ENCODE measurements around the gene WDR7. TPM values are rescaled to one million over a fixed set of nuclear protein-coding genes. Genes with fewer than 3 reads are reported as not detected.

Gene WDR7
- total RNA-seq, 1 experiment from 2014 or later: 11.5 TPM

- RAD21 ChIA-PET (ENCODE audit: low non-redundant PET in 1 of 2, low total read pairs in 2 of 2, uncharacterized antibody in 2 of 2, unreplicated experiment in 2 of 2): no interaction called here
- no peak overlapping the region for H3K4me3 ChIP-seq (replicated peaks in 1 of 2; ENCODE audit: low read depth in 1 of 2, low read length in 2 of 2)
- H3K4me1 ChIP-seq (ENCODE audit: control insufficient read depth in 1 of 2, insufficient read depth in 2 of 2, low read length in 2 of 2): no peaks in the 10 kb centered on the region
- H4K20me1 ChIP-seq (ENCODE audit: insufficient read depth): no peaks in the 10 kb centered on the region; the same call in 1 of the 2 replicates
- DNase-seq (ENCODE audit: low read depth, low spot score) (no peak), ATAC-seq (no peak)
- no peaks in the 10 kb centered on the region for H3K27me3 ChIP-seq (ENCODE audit: insufficient read depth, low read length)
- no peak overlapping the region for H3K4me2 ChIP-seq (ENCODE audit: low read length)
- no TSS peak for BruUV-seq (replicated peaks)
- H2AFZ ChIP-seq (ENCODE audit: low read depth, low read length, poor library complexity, severe bottlenecking): no peak overlapping the region
- no peaks in the 10 kb centered on the region for H3K9me3 ChIP-seq (ENCODE audit: control insufficient read depth in 1 of 2, insufficient read depth in 1 of 2, low read depth in 1 of 2, low read length in 2 of 2)
- intact Hi-C loops (cut with micrococcal nuclease): no loop called here
- POLR2A ChIA-PET: no interaction called here
- H3K9ac ChIP-seq (ENCODE audit: low read length): no peak overlapping the region
- H3K79me2 ChIP-seq (ENCODE audit: insufficient read depth, low read length): no peaks in the 10 kb centered on the region
- H3K36me3 ChIP-seq (ENCODE audit: control insufficient read depth in 1 of 2, insufficient read depth in 2 of 2, low read length in 2 of 2): no peaks in the 10 kb centered on the region
- CTCF ChIA-PET: no interaction called here
- H3K27ac ChIP-seq (ENCODE audit: low read depth, low read length): no peak overlapping the region
- no peak for TF ChIP-seq EGR1 (IDR thresholded peaks at IDR 0.05; ENCODE audit: low read depth)
- no peak for TF ChIP-seq EZH2 (IDR thresholded peaks at IDR 0.05)
- no peak for TF ChIP-seq CBX3 (IDR thresholded peaks at IDR 0.05; ENCODE audit: low read depth)
- TF ChIP-seq, protein P1, sequence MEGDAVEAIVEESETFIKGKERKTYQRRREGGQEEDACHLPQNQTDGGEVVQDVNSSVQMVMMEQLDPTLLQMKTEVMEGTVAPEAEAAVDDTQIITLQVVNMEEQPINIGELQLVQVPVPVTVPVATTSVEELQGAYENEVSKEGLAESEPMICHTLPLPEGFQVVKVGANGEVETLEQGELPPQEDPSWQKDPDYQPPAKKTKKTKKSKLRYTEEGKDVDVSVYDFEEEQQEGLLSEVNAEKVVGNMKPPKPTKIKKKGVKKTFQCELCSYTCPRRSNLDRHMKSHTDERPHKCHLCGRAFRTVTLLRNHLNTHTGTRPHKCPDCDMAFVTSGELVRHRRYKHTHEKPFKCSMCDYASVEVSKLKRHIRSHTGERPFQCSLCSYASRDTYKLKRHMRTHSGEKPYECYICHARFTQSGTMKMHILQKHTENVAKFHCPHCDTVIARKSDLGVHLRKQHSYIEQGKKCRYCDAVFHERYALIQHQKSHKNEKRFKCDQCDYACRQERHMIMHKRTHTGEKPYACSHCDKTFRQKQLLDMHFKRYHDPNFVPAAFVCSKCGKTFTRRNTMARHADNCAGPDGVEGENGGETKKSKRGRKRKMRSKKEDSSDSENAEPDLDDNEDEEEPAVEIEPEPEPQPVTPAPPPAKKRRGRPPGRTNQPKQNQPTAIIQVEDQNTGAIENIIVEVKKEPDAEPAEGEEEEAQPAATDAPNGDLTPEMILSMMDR (IDR thresholded peaks at IDR 0.05 in 2 of 3, conservative IDR thresholded peaks at IDR 0.05 in 1 of 3; ENCODE audit: borderline replicate concordance in 1 of 3, insufficient read depth in 1 of 3, low read depth in 2 of 3, low read length in 2 of 3): no peak
- no peak for TF ChIP-seq SP1 (IDR thresholded peaks at IDR 0.05; ENCODE audit: low read depth)
- no peak for TF ChIP-seq SIN3A (IDR thresholded peaks at IDR 0.05; ENCODE audit: low read depth)
- no peak for TF ChIP-seq RAD21 (IDR thresholded peaks at IDR 0.05; ENCODE audit: low read depth)
- TF ChIP-seq POLR2A (IDR thresholded peaks at IDR 0.05; ENCODE audit: borderline replicate concordance, extremely low read depth, insufficient read depth, insufficient read length): no peak
- TF ChIP-seq CEBPB (IDR thresholded peaks at IDR 0.05; ENCODE audit: low read depth): no peak
- H3K9me2 ChIP-seq (ENCODE audit: insufficient read depth): 0 out of 2 replicates have a peak, but pooled peaks cover 4% of the 10 kb centered on the region
These were observed 193.4 kb downstream of the WDR7 start for GRCh38 chr18:56844556-56844955.

- ATAC-seq (no peak), DNase-seq (ENCODE audit: low read depth, low spot score) (no peak)
- no peak overlapping the region for H3K4me3 ChIP-seq (replicated peaks in 1 of 2; ENCODE audit: low read depth in 1 of 2, low read length in 2 of 2)
- no peak overlapping the region for H3K4me2 ChIP-seq (ENCODE audit: low read length)
- intact Hi-C loops (cut with micrococcal nuclease): no loop called here
- no peaks in the 10 kb centered on the region for H3K79me2 ChIP-seq (ENCODE audit: insufficient read depth, low read length)
- no peak overlapping the region for H2AFZ ChIP-seq (ENCODE audit: low read depth, low read length, poor library complexity, severe bottlenecking)
- ChIA-PET CTCF (no interaction called here), RAD21 (ENCODE audit: low non-redundant PET in 1 of 2, low total read pairs in 2 of 2, uncharacterized antibody in 2 of 2, unreplicated experiment in 2 of 2) (no interaction called here), POLR2A (no interaction called here)
- H3K9ac ChIP-seq (ENCODE audit: low read length): no peak overlapping the region
- BruUV-seq (replicated peaks): no TSS peak
- H3K27me3 ChIP-seq (ENCODE audit: insufficient read depth, low read length): no peaks in the 10 kb centered on the region
- H3K9me3 ChIP-seq (ENCODE audit: control insufficient read depth in 1 of 2, insufficient read depth in 1 of 2, low read depth in 1 of 2, low read length in 2 of 2): no peaks in the 10 kb centered on the region
- H3K27ac ChIP-seq (ENCODE audit: low read depth, low read length): no peak overlapping the region
- no peaks in the 10 kb centered on the region for H3K36me3 ChIP-seq (ENCODE audit: control insufficient read depth in 1 of 2, insufficient read depth in 2 of 2, low read length in 2 of 2)
- no peaks in the 10 kb centered on the region for H3K9me2 ChIP-seq (ENCODE audit: insufficient read depth)
- H4K20me1 ChIP-seq (ENCODE audit: insufficient read depth): no peaks in the 10 kb centered on the region
- no peak for TF ChIP-seq ZNF274 (IDR thresholded peaks at IDR 0.05; ENCODE audit: low read depth, low read length)
- no peak for TF ChIP-seq FOSL1 (IDR thresholded peaks at IDR 0.05; ENCODE audit: low read depth)
- no peak for TF ChIP-seq CEBPB (IDR thresholded peaks at IDR 0.05; ENCODE audit: low read depth)
- no peak for TF ChIP-seq SP1 (IDR thresholded peaks at IDR 0.05; ENCODE audit: low read depth)
- no peak for TF ChIP-seq EZH2 (IDR thresholded peaks at IDR 0.05)
- no peaks in the 10 kb centered on the region for H3K4me1 ChIP-seq (ENCODE audit: control insufficient read depth in 1 of 2, insufficient read depth in 2 of 2, low read length in 2 of 2)
These were observed 200.6 kb downstream of the WDR7 start for GRCh38 chr18:56851774-56852173.
